HG03097 (cell line): Measurements from ENCODE around the gene GBP1.
A peak's percentile ranks its signal among the peaks of the same experiment; 100 is the strongest.
"Not testable (repeated sequence)": the region's sequence is repeated elsewhere in the genome, so short reads cannot be mapped to it uniquely, and the experiment has no call there.

Source experiments
- ATAC-seq: cut with Tn5 transposase; IDR thresholded peaks from one replicate; pipeline ENCODE4 v1.9.1; 2021; ENCODE audit not compliant: unreplicated experiment, low FRiP score

GBP1 gene, protein sequence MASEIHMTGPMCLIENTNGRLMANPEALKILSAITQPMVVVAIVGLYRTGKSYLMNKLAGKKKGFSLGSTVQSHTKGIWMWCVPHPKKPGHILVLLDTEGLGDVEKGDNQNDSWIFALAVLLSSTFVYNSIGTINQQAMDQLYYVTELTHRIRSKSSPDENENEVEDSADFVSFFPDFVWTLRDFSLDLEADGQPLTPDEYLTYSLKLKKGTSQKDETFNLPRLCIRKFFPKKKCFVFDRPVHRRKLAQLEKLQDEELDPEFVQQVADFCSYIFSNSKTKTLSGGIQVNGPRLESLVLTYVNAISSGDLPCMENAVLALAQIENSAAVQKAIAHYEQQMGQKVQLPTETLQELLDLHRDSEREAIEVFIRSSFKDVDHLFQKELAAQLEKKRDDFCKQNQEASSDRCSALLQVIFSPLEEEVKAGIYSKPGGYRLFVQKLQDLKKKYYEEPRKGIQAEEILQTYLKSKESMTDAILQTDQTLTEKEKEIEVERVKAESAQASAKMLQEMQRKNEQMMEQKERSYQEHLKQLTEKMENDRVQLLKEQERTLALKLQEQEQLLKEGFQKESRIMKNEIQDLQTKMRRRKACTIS

DNA sequence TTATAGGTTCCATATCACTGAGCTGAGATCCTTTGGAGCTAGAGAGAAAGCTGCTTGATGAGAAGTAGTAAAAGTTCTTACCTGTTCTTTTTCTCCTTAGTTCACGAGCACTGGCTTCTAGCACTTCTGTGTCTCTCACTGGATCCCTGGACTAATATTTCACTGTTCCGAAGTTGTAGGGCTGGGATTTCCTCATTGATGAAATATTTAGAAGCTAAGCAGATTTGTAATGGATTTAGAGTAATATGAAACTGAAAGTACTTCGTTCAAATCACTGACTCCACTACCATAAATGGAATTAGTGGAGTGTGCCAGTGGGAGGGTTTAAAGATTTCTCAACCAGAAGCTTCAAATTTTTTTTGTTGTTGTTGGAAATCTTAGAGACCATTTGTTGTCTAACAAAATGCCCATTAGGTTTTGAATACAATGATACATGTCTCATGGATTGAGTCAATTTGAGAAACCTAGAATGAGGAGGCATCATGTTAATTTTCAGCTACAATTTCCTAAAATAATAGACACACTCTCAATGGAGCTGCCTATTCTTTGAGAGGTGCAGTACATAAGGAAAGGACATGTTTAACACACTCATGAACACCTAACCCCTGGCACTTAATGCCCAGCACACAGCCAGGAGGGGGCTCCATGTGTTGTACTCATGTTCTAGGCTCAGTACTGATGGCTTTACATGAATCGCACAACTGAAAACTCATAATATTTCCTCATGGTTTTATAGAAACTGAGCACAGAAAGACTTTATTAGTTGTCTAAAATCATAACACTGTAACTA is at the start of gene GBP1:
GBP1 (minus strand) TSS at position 130 of the 790 bp plus-strand sequence. CDS start 1,974 bp downstream, outside the sequence.
- ATAC-seq = peak; percentile 47

DNA sequence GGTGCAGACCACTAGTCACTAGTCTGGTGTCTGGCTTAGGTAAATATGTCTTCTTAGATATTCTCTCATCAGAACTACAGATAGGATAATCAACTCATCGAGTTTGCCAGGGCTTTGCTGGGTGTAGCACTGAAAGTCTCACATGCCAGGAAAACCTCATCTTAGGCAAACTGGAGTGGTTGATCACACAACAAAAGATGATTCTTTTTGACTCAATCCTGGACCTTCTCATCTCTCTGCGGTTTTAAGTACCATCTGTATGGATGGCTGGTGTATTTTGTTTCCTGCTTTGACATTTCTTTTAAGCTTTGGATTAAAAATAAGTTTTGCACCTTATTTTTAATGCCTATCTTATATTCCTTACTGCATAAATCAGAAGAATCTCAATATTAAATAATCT is 49.7 kb upstream of the GBP1 start:
- ATAC-seq = no peak

DNA sequence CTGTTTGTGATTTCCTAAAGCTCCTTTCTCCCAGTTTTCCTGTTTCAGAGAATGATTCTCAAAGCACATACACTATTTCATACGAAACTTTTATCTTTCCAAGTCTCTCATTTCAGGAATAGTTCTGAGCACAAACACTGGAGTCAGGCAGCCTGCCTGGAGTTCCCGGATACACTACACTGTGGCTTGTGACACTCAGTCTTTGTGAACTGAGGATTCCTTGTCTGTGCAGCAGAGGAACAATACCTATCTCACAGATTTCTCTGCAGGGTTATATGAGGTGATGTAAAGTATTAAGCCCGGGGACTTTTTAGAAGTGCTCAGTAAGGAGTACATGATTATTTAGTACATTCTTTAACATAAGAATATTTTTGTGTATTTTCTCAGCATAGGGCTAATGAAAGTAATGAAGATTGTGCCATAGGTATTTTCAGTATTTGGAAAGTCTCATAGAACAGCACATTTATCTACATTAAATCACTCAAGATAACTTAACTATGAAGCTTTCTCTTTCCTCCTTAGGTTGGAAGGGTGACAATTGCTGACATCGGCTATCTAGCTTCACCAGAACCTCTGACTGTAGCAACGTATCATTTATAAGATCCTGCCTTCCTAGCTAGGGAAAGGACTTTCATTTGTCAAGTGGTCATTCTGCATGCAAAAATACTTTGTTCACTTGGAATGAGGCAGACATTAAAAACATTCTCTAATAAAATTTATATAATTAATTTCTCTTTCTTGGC is 48.0 kb upstream of the GBP1 start:
- no peak for ATAC-seq

DNA sequence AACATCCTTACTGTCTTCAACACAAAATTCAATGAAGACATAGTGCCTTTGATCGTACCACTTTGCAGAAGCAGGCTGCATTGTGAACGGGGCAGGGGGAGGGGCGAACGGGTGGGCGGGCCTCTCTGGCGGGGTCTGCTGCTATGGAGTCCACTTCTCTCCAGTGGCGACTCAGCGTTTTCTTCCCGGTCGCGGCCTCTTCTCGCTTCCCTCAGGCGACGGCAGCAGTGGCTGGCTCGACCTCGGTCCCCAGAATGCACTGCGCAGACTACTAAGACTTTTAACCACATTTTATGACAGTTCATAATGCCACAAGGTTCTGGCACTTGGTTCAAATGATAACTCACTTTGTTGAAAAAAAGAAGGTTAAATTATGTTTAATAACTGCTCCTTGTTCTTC is 39.7 kb upstream of the GBP1 start:
- ATAC-seq = no peak

- ATAC-seq = no peak
These were observed 39.1 kb upstream of the GBP1 start for GRCh38 chr1:89104147-89104546.

GRCh38 chr1:89102021-89102420 is 37.0 kb upstream of the GBP1 start:
- no peak for ATAC-seq

DNA sequence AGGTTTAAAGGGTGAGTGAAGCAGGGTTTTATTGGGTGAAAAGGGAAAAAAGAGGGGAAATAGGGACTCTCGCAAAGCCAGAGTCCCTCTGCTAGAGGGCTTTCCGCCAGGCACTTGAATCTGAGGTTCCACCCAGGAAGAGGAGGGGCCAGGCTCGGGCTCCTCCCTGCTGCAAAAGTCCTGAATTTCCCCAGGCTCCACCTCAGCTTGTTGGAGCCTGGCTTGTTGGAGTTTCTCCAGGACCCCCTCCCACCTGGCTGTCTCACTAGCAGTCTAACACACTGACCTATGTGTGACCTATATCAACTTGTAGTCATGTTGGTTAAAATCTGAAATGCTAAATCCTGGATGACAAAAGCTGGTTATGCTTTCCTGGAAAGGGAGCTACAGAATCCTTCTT is 35.4 kb upstream of the GBP1 start:
- no peak for ATAC-seq

DNA sequence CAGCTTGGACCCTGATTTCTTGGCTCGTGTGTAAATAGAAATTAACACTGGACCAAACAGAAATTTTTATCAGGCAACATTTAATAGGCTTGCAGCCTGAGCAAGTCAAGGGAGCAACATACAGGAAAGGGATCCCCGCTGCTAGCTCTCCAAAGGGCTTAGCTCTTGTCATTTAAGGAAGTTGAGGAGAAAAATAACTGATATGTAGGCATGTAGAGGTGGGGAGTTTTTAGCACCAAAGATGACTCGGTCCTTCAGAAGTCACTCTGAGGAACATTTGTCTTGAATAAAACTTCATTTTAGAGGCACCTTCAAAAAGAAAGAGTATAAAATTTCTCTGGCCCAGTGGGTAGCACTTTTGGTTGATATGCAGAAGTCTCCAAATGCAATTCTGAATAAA is 33.8 kb upstream of the GBP1 start:
- no peak for ATAC-seq

DNA sequence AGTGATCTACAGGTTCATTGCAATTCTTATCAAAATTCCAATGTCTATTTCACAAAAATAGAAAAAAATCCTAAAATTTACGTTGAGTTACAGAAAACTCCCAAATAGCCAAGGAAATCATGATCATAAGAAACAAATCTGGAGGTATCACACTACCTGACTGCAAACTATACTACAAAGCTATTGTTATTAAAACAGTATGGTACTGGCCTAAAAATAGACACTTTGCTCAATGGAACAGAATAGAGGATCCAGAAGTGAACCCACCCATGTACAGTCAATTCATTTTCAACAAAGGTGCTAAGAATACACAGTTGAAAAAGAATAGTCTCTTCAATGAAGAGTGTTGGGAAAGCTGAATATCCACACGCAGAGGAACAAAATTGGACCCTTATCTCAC is 30.7 kb upstream of the GBP1 start:
- no peak for ATAC-seq

- no peak for ATAC-seq
These were observed 25.0 kb upstream of the GBP1 start for GRCh38 chr1:89089962-89090361.

DNA sequence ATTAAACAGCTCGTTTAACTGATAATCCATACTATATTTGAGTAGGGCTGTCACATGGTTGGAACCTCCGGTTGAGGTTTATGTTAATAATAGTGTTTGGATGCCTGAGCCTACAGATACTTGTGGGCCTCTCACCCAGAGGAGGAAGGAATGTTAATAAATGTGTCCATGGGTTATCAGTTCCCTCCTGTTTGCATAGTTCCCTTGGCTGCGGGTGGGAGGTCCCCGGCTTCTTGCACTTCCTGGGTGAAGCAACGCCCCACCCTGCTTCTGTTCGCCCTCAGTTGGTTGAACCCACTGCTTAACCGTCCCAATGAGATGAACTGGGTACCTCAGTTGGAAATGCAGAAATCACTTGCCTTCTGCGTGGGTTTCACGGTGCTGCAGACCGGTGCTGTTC is 23.6 kb upstream of the GBP1 start:
- ATAC-seq = no peak

- ATAC-seq = no peak
These were observed 22.2 kb upstream of the GBP1 start for GRCh38 chr1:89087241-89087640.

- ATAC-seq = no peak
These were observed 20.8 kb upstream of the GBP1 start for GRCh38 chr1:89085781-89086180.

- no peak for ATAC-seq
These were observed 16.0 kb upstream of the GBP1 start for GRCh38 chr1:89081005-89081404.

DNA sequence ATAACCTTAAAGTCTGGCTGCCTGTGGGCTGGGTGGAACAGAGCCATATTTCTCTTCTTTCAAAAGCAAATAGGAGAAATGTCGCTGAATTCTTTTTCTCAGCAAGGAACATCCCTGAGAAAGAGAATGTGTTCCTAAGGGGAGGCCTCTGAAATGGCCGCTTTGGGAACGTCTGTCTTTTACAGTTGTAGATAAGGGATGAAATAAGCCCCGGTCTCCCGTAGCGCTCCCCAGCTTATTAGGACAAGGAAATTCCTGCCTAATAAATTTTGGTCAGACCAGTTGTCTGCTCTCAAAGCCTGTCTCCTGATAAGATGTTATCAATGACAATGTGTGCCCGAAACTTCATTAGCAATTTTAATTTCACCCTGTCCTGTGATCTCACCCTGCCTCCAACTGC is 15.1 kb upstream of the GBP1 start:
- ATAC-seq = not testable (repeated sequence)

DNA sequence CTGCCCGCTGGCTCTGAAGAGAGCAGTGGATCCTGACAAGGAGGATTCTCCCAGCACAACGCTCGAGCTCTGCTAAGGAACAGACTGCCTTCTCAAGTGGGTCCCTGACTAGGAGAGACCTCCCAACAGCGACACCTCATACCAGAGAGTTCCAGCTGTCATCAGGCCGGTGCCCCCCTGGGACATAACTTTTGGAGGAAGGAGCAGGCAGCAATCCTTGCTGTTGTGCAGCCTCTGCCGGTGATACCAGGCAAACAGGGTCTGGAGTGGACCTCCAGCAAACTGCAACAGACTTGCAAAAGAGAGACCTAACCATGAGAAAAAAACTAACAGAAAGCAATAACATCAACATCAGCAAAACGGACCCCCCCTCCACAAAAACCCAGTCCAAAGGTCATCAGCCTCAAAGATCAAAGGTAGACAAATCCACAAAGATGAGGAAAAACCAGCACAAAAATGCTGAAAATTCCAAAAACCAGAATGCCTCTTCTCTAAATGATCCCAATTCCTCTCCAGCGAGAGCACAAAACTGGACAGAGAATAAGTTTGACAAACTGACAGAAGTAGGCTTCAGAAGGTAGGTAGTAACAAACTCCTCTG is 7.6 kb upstream of the GBP1 start:
- not testable (repeated sequence) for ATAC-seq

GRCh38 chr1:89070509-89070908 is 5.5 kb upstream of the GBP1 start:
- no peak for ATAC-seq

DNA sequence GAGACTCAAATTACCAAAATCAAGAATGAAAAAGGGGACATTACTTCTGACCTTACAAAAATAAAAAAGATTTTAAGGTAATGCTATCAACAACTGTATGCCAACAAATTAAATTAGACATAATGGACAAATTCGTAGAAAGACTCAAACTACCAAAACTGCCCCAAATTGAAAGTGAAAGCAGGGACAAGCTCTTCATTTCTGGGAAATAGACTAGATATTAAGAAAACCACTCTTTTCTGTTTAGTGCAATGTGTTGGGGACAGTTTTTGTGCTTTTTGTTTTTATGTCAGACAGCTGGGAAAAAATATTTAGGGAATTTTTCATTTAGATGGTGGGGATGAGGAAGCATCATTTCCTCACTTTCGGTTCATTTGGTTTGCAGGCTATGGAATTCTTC is 4.9 kb upstream of the GBP1 start:
- ATAC-seq = no peak

GRCh38 chr1:89068291-89068690 is 3.3 kb upstream of the GBP1 start:
- ATAC-seq = no peak

DNA sequence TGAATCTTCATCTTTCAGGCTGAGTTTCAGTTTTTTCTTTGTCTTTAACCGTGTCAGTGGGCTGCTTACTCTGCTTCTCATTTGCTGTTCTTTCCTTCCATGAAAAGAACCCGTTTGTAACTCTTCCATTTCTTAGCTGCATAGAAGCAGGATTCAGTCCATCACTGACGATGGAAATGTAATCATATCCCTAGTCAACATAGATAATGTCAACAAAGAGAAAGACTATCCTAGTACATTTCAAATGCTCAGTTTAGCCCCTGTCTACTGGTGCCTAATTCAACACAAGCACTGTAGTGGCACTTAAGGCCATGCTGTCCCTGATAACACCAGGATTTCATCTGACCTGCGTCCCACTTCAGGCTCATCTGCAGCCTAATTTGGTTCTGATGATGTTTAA is 376 bp downstream of the GBP1 start:
- peak; percentile 33 for ATAC-seq
